Jurkat, Clone E6-1 (cell line): ENCODE results near the gene PCDHGB7.
A peak's percentile ranks its signal among the peaks of the same experiment; 100 is the strongest.
"Not testable (repeated sequence)": the region's sequence is repeated elsewhere in the genome, so short reads cannot be mapped to it uniquely, and the experiment has no call there.

Experiments
- DNase-seq: peaks from one replicate; pipeline ENCODE4 v3.0.0-alpha.2; 2011; ENCODE audit warnings: low read depth, low spot score
- H3K4me3 ChIP-seq: 2 replicates; pipeline ENCODE4 v1.5.1; 2011; ENCODE audit warnings: mild to moderate bottlenecking, low read length, control low read depth, moderate library complexity

Gene PCDHGB7

GRCh38 chr5:141393267-141393666, 24.2 kb upstream of the PCDHGB7 start:
- no peak overlapping the region for H3K4me3 ChIP-seq
- DNase-seq, result no peak

- DNase-seq, H3K4me3 ChIP-seq: not testable (repeated sequence)
Measured at GRCh38 chr5:141394401-141395187, 22.9 kb upstream of the PCDHGB7 start.

- not testable (repeated sequence) for H3K4me3 ChIP-seq, DNase-seq
Measured at GRCh38 chr5:141397756-141398551, 19.5 kb upstream of the PCDHGB7 start, which contains the start of gene PCDHGB5. TSS of gene PCDHGB5 (plus strand) at chr5:141397947. CDS start at chr5:141398128, 181 bp downstream.

GRCh38 chr5:141398608-141399007, 18.9 kb upstream of the PCDHGB7 start:
- DNase-seq, result no peak
- H3K4me3 ChIP-seq, result no peak overlapping the region

- H3K4me3 ChIP-seq, result no peak overlapping the region
- DNase-seq, result no peak
Measured at GRCh38 chr5:141399555-141400258, 17.8 kb upstream of the PCDHGB7 start.

- H3K4me3 ChIP-seq, result 0 out of 2 replicates have a peak within 1 kb of the TSS, but pooled peaks have one; percentile 5
- DNase-seq, result no peak
Measured at GRCh38 chr5:141402553-141403243, 14.8 kb upstream of the PCDHGB7 start, which contains the start of gene PCDHGA9. TSS of gene PCDHGA9 (plus strand) at chr5:141402778. CDS start at chr5:141402953, 175 bp downstream.

GRCh38 chr5:141403387-141403786, 14.1 kb upstream of the PCDHGB7 start:
- no peak overlapping the region for H3K4me3 ChIP-seq
- DNase-seq, result no peak

GRCh38 chr5:141407790-141408505, 9.5 kb upstream of the PCDHGB7 start, which contains the start of gene PCDHGB6:
TSS of gene PCDHGB6 (plus strand) at chr5:141408021. CDS start at chr5:141408203, 182 bp downstream.
- peak within 1 kb of the TSS; percentile 48 for H3K4me3 ChIP-seq
- not testable (repeated sequence) for DNase-seq

GRCh38 chr5:141409598-141410306, 7.7 kb upstream of the PCDHGB7 start:
- DNase-seq, result no peak
- no peak overlapping the region for H3K4me3 ChIP-seq

GRCh38 chr5:141411575-141411974, 5.9 kb upstream of the PCDHGB7 start:
- no peak for DNase-seq
- no peak overlapping the region for H3K4me3 ChIP-seq

- DNase-seq, result peak; percentile 70
- H3K4me3 ChIP-seq, result peak within 1 kb of the TSS; percentile 66
Measured at GRCh38 chr5:141412854-141413539, 4.5 kb upstream of the PCDHGB7 start, which contains the start of gene PCDHGA10. TSS of gene PCDHGA10 (plus strand) at chr5:141412987. CDS start at chr5:141413176, 189 bp downstream.

- DNase-seq, result no peak
- H3K4me3 ChIP-seq, result peak overlapping the region; percentile 66
Measured at GRCh38 chr5:141413540-141414069, 3.9 kb upstream of the PCDHGB7 start.

- not testable (repeated sequence) for DNase-seq, H3K4me3 ChIP-seq
Measured at GRCh38 chr5:141414548-141415274, 2.8 kb upstream of the PCDHGB7 start.

GRCh38 chr5:141415275-141415618, 2.2 kb upstream of the PCDHGB7 start:
- not testable (repeated sequence) for DNase-seq, H3K4me3 ChIP-seq

- H3K4me3 ChIP-seq, result no peak overlapping the region
- DNase-seq, result no peak
Measured at GRCh38 chr5:141419074-141419880, 1.8 kb downstream of the PCDHGB7 start.
